HG02610 (cell line): Measurements from ENCODE around the gene MAP3K4.

ENCODE experiments used
- ATAC-seq: cut with Tn5 transposase; IDR thresholded peaks from one replicate; pipeline ENCODE4 v1.9.1; 2021; ENCODE audit warnings: mild to moderate bottlenecking, moderate library complexity; ENCODE audit not compliant: unreplicated experiment

The MAP3K4 gene

DNA sequence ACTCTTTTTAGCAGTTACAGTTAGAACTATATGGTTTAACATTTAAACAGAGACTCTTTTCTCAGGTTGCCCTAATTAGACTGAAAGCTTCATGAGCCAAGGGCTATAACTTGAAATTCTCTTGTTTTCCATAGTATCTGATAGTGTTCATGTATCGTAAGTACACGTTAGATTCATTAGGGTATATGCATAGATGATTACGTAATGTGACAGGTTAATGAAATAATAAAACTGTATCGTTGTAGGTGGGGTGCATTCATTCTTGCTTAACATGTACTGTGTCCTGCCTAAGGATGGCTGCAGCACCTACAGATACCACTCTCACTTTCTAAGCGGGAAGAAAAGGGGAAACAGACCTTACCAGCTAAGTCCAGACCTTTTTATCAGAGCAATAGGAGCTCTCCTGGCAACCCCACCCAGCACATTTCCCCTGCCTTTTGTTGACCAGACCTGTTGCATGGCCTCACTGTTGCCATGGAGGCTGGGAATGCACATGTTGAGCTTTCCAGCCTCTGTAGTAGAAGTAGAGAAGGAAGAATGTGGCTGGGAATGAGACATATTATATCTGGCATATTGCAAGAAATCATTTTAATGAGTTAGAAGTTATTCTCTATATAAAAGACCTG, 83.0 kb downstream of the MAP3K4 start:
- ATAC-seq = no peak

GRCh38 chr6:161076181-161076677, 84.7 kb downstream of the MAP3K4 start:
- ATAC-seq = no peak

DNA sequence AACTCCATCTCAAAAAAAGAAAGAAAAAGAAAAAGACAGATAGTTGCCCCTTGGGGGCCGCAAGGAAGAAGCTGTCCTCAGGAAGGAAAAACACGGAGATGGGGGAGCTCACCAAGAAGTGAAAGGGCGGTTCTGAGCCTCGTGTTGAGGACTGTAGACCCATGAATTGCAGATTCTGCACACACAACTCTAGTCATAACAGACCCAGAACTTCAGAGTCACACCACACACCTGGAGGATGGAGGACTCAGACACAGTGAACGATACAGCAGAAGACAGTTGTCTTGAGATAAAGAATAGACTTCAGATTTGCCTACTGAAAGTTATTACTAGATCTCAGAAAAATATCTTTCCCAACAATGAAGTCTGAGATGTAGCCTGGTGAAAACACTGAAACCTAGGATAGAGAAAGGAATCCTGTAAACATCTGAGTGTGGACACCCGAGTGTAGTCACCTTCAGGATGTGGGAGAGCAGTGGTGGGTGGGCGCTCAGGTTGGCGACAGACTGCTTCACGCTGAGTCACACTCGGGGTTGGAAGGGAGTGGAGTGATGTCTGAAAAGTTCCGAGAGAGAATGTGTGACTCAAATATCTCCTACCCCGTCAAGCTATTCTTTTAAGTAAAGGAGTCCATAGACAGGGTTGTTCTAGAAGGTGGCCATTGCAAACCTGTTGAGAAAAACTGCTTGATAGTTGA, 88.1 kb downstream of the MAP3K4 start:
- ATAC-seq = no peak

- no peak for ATAC-seq
These were observed 88.8 kb downstream of the MAP3K4 start for GRCh38 chr6:161080263-161080970.

DNA sequence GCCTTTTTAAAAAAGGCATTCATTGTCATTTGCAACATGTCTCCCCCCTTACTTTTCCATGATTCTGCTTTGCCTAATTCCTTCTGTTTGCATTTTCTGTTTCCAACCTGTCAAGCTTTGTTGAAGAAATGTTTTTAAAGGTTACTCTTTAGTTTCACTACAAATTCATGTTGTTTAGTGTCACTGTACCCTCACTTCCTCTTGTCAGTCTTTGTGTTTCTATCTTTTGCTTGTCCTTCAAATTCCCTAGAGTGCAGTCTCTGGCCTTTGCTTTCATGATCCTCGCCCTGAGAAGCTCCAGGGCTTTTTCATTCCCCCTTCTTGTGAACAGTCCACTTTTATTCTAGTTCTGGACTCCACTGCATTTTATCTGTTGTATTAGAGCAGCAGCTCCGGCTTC, 90.6 kb downstream of the MAP3K4 start:
- ATAC-seq = no peak

DNA sequence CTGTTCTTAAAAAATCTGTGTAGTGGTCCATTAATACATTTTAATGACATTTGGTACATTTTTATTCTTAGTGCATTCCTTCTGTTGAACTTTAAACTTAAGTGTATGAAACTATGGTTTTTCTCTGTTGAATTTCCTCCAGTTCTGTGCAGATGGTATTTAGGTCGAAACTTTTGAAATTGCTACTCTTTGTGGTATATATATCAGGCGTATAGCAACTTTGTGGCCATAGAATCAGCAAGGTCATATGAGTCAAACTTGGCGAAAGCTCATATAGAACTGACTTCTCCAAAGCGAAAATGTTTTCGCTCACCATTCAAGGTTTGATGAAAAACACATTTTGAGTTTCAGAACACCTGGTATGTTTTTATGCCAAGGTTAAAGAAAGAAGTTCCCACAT, 93.7 kb downstream of the MAP3K4 start:
- peak; percentile 40 for ATAC-seq

DNA sequence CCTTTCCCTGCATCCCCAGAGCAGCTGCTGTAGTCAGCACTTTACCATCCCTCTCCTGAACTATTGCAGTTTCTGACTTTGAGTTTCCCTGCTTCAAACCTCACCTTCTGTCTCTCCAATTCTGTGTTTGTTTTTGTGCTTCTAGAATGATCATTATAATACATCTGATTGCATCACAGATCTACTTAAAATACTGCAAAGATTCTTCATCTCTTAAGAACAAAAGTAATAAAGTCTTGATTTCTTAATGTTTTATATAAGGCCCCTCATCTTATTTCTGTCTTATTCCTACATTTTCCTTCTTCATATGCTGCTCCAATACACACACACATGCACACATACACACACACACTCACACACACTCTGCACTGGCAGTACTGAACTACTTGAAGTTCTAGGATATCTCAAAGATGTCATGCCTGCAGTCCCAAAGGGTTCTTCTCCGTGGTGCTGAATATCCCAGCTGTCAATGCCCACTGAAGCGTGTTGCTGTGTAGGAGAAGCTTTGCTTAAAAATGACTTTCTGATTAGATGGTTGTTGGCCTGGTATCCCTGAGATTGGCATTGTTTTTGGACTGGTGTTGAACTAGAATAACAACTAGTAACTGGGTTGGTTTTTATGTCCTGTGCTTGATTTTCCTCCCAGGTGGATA, 97.2 kb downstream of the MAP3K4 start:
- no peak for ATAC-seq

GRCh38 chr6:161091151-161091550, 99.6 kb downstream of the MAP3K4 start:
- ATAC-seq = no peak

DNA sequence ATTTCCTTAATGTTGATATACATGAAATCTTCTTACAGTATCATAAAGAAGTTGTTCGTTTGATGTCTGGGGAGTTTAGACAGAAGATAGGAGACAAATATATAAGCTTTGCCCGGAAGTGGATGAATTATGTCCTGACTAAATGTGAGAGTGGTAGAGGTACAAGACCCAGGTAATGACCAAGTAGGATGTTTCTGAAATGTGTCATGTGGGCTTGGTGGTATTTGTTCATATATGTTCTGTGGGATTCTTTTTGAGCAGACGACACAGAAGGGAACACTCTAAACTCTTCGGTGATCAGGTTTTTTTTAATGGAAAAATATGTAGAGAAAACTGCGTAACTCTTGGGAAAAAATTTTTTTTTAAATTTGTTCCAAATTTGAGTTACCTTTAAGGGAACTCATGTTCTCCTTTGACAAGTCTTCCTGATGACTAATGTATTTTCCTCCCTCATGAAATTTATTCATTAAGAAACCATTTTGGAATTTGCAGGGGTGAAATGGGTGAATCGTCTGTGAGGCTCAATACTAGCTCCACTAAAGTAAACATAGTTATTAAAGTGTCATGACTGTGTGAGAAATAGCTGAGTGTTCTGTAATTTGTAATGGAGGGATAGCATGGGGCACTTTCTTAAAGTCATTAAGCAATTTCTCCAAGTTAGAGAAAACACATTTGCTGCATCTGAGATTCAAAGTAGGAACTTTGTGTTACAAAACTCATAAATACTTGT, 100.6 kb downstream of the MAP3K4 start:
- ATAC-seq = no peak

DNA sequence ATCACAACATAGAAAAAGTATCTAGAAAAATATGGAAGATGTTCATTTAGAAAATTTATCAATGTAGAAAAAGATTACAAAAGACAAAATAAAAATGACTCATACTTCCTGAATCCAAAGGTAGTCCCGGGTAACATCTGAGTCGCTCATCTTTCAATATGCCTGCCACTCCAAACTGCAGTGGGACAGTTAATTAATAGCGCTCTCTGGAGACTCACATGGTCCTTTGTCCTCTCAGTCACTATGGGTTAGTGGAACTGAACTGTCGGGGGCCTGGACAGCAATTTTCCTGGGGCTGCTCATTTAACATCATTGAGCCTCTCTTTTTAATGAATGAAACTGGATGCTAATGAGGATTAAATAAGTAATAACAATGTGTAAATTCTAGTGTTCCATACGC, 103.4 kb downstream of the MAP3K4 start:
- ATAC-seq = no peak

DNA sequence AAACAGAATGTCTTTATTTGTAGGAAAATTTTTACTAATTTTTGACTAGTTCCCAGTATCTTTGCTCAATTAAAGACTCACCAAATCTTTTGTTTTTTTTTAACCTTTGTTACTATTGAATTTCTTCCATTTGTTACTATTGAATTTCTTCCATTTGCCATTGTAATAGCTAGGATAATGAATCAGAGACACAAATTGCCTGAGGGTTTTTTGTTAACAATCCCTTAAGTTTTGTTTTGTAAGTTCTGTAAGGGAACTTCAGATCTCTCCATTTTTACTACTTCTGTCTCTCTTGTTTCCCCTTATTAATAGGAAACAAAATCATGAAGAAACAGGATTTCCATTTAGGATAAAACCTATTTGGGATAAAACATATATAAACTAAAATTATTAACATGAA, 104.3 kb downstream of the MAP3K4 start:
- no peak for ATAC-seq

DNA sequence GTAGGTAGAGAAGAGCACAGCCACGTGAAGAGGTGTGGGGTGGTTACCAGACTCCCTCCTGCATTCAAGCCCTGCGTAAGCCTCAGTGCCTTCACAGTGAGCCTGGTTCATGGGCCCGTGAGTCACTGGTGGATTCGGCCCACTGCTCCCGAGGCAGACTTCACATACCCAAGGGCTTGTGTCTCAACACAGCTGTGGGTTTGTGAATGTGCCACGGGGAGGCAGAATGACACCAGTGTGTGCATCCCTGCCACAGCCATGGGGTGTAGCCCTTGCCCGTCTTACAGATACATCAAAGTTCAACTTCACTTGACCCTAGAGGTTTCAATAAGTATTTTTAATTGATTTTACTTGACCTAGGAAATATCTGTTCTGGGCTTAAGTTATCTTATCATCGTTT, 108.5 kb downstream of the MAP3K4 start:
- no peak for ATAC-seq

GRCh38 chr6:161101517-161101916, 109.9 kb downstream of the MAP3K4 start:
- no peak for ATAC-seq

DNA sequence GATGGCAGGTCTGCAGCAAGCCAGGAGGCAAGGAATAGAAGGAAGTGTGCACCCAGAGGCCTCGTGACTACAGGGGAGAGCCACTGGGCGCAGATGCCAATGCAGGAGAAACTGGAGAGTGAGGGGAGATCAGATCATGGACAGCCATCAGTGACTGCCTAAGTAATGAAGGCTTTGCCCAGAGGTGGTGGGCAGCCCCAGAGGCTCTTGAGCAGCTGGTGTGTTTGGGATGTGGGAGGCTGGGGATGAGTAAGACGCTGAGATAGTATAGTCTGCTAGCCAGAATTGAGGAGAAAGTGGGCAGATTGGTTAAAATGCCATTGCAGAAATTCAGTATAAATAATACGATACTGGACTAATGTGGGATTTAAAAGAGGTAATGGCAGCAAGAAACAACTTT, 111.9 kb downstream of the MAP3K4 start:
- no peak for ATAC-seq

GRCh38 chr6:161104966-161105365, 113.4 kb downstream of the MAP3K4 start:
- no peak for ATAC-seq

DNA sequence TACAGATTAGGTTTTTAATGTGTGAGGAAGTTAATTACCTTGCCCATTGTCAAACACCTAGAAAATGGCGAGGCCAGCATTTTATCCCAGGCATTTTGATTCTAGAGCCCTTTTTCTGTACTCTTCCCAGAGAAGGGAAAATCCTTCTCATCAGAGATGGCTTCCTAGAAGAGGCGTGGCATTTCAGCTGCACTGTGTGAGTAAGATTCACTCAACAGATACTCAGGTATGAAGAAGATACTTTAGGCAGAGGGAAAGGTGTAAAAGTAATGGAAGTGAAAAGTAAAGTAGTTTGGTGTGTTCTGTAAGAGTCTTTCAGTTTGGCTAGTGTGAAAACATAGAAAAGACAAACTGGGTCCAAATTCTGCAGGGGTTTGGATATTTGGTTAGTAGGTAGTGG, 113.8 kb downstream of the MAP3K4 start:
- no peak for ATAC-seq

GRCh38 chr6:161107779-161108730, 116.5 kb downstream of the MAP3K4 start:
- ATAC-seq = no peak

DNA sequence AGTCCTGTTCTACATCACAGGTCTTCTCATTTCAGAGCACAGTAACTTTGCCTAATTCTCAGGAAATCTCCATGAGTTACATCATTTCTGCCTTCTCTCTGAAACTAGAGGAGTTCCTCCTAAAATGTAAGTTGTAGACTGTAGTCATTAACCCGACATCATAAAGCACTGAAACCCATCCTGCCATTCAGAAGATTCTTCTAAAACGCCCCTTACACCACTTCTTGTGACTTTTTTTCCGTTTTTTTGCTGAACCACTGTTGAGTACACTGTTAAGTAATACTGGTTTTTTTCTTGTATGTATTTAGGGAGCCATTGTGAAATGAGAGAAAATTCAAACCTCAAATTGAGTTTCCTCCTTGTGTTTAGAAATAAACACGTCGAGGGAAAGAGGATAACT, 117.3 kb downstream of the MAP3K4 start:
- ATAC-seq = no peak

DNA sequence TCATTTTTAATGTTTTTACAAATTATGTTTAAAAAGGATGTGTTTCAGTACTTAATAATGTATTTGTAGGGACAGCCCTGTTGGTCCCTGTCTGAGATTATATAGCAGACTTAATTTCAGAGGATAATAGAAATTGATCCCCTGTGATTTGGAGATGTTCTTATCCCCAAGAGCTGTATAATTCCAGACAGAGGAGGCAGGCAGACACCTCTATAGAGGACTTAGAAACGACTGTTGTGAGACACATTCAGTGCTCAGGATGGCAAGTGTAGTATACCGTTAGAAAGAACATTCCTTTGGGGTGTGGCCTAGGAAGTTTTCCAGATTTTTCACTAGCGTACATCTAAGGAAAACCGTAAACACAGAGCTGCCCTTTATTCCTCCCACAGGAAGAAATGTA, 117.8 kb downstream of the MAP3K4 start:
- no peak for ATAC-seq
